ACC112 (cell line): Measurements from ENCODE around the gene CEP68.
A peak's percentile ranks its signal among the peaks of the same experiment; 100 is the strongest.

ENCODE experiments used
- H2AFZ ChIP-seq: fragments of 200-600 bp; sonication (generic); one replicate; pipeline ENCODE4 v1.6.0; 2017; ENCODE audit warnings: antibody characterized with exemption, low read length; ENCODE audit not compliant: unreplicated experiment
- H3K27ac ChIP-seq: fragments of 200-600 bp; sonication (generic); 2 replicates; pipeline ENCODE4 v1.5.1; 2014; ENCODE audit warnings: low read depth, mild to moderate bottlenecking, antibody characterized with exemption, low read length, moderate library complexity
- H3K27me3 ChIP-seq: fragments of 200-600 bp; sonication (generic); 2 replicates; pipeline ENCODE4 v1.6.1; 2014; ENCODE audit warnings: mild to moderate bottlenecking, antibody characterized with exemption, low read length, moderate library complexity, mixed read lengths; ENCODE audit not compliant: insufficient read depth
- H3K36me3 ChIP-seq: fragments of 200-600 bp; sonication (generic); 2 replicates; pipeline ENCODE4 v1.6.1; 2016; ENCODE audit warnings: mild to moderate bottlenecking, antibody characterized with exemption, low read length, moderate library complexity, mixed read lengths; ENCODE audit not compliant: insufficient read depth
- H3K4me1 ChIP-seq: fragments of 200-600 bp; sonication (generic); one replicate; pipeline ENCODE4 v1.6.1; 2016; ENCODE audit warnings: low read length, mixed read lengths; ENCODE audit not compliant: insufficient read depth, unreplicated experiment, control insufficient read depth
- H3K4me3 ChIP-seq: fragments of 200-600 bp; sonication (generic); 2 replicates; pipeline ENCODE4 v1.5.1; 2014; ENCODE audit warnings: mild to moderate bottlenecking, low read depth, low read length
- H3K79me2 ChIP-seq: fragments of 200-600 bp; sonication (generic); one replicate; pipeline ENCODE4 v1.6.0; 2016; ENCODE audit warnings: low read length; ENCODE audit not compliant: control insufficient read depth, unreplicated experiment, insufficient read depth

Gene CEP68

GRCh38 chr2:65061146-65061909, 5.1 kb downstream of the CEP68 start:
- no peaks in the 10 kb centered on the region for H3K27me3 ChIP-seq
- H3K27ac ChIP-seq: no peak overlapping the region
- H2AFZ ChIP-seq: no peak overlapping the region
- H3K79me2 ChIP-seq: peaks cover 44% of the 10 kb centered on the region
- peaks cover 41% of the 10 kb centered on the region for H3K4me1 ChIP-seq
- no peak overlapping the region for H3K4me3 ChIP-seq
- no peaks in the 10 kb centered on the region for H3K36me3 ChIP-seq

- H3K79me2 ChIP-seq: peaks cover 42% of the 10 kb centered on the region
- peaks cover 40% of the 10 kb centered on the region for H3K4me1 ChIP-seq
- no peaks in the 10 kb centered on the region for H3K36me3 ChIP-seq
Measured at GRCh38 chr2:65061910-65062339, 5.7 kb downstream of the CEP68 start.

GRCh38 chr2:65062843-65063825, 6.9 kb downstream of the CEP68 start:
- Histone ChIP-seq H3K36me3 (no peaks in the 10 kb centered on the region), H3K27ac (peak overlapping the region; percentile 94; the same call in 1 of the 2 replicates), H3K79me2 (peaks cover 36% of the 10 kb centered on the region), H3K4me1 (peaks cover 30% of the 10 kb centered on the region), H2AFZ (no peak overlapping the region), H3K27me3 (no peaks in the 10 kb centered on the region), H3K4me3 (no peak overlapping the region)

More at GRCh38 chr2:65061910-65062339, 5.7 kb downstream of the CEP68 start:
- Histone ChIP-seq H3K27me3 (no peaks in the 10 kb centered on the region), H2AFZ (no peak overlapping the region), H3K27ac (no peak overlapping the region), H3K4me3 (no peak overlapping the region)

GRCh38 chr2:65064728-65065552, 8.7 kb downstream of the CEP68 start:
- H3K27me3 ChIP-seq: no peaks in the 10 kb centered on the region
- peak overlapping the region; percentile 94 for H3K27ac ChIP-seq
- peaks cover 31% of the 10 kb centered on the region for H3K79me2 ChIP-seq
- H2AFZ ChIP-seq: no peak overlapping the region
- H3K36me3 ChIP-seq: no peaks in the 10 kb centered on the region
- peak overlapping the region; percentile 52 for H3K4me3 ChIP-seq
- H3K4me1 ChIP-seq: peaks cover 27% of the 10 kb centered on the region

GRCh38 chr2:65067806-65068553, 11.8 kb downstream of the CEP68 start:
- H3K4me1 ChIP-seq: peaks cover 37% of the 10 kb centered on the region

GRCh38 chr2:65069439-65069824, 13.2 kb downstream of the CEP68 start:
- Histone ChIP-seq H3K27ac (no peak overlapping the region), H3K27me3 (no peaks in the 10 kb centered on the region), H2AFZ (no peak overlapping the region), H3K4me3 (no peak overlapping the region), H3K4me1 (peaks cover 23% of the 10 kb centered on the region), H3K79me2 (peaks cover 12% of the 10 kb centered on the region), H3K36me3 (peaks cover 6% of the 10 kb centered on the region)

More at GRCh38 chr2:65067806-65068553, 11.8 kb downstream of the CEP68 start:
- Histone ChIP-seq H3K4me3 (no peak overlapping the region), H3K27me3 (no peaks in the 10 kb centered on the region), H2AFZ (no peak overlapping the region), H3K27ac (no peak overlapping the region), H3K79me2 (peaks cover 19% of the 10 kb centered on the region), H3K36me3 (no peaks in the 10 kb centered on the region; the same call in 1 of the 2 replicates)

- peaks cover 23% of the 10 kb centered on the region for H3K4me1 ChIP-seq
- H3K27ac ChIP-seq: peak overlapping the region; percentile 39; the same call in 1 of the 2 replicates
- H3K79me2 ChIP-seq: peaks cover 12% of the 10 kb centered on the region
- H3K4me3 ChIP-seq: no peak overlapping the region
- no peak overlapping the region for H2AFZ ChIP-seq
- peaks cover 7% of the 10 kb centered on the region for H3K36me3 ChIP-seq
- H3K27me3 ChIP-seq: no peaks in the 10 kb centered on the region
Measured at GRCh38 chr2:65070172-65070830, 14.1 kb downstream of the CEP68 start.

GRCh38 chr2:65070856-65071255, 14.6 kb downstream of the CEP68 start:
- Histone ChIP-seq H3K4me3 (no peak overlapping the region), H3K36me3 (peaks cover 7% of the 10 kb centered on the region), H3K79me2 (peaks cover 12% of the 10 kb centered on the region), H3K27ac (peak overlapping the region; percentile 15; the same call in 1 of the 2 replicates), H2AFZ (no peak overlapping the region), H3K27me3 (no peaks in the 10 kb centered on the region), H3K4me1 (peaks cover 26% of the 10 kb centered on the region)

- H3K36me3 ChIP-seq: peaks cover 7% of the 10 kb centered on the region
- peaks cover 10% of the 10 kb centered on the region for H3K79me2 ChIP-seq
- peaks cover 28% of the 10 kb centered on the region for H3K4me1 ChIP-seq
- no peak overlapping the region for H3K4me3 ChIP-seq
- no peak overlapping the region for H3K27ac ChIP-seq
- no peak overlapping the region for H2AFZ ChIP-seq
- no peaks in the 10 kb centered on the region for H3K27me3 ChIP-seq
Measured at GRCh38 chr2:65071499-65072180, 15.4 kb downstream of the CEP68 start.
